ENCODE results near the gene DEDD2.

DEDD2 gene

GRCh38 chr19:42197375-42197817 lies 20.1 kb downstream of the DEDD2 start:
- H4K20me1 ChIP-seq (ENCODE audit: insufficient read depth, low read length): no peaks in the 10 kb centered on the region
- H3F3A ChIP-seq (ENCODE audit: insufficient read depth, low read length): no peaks in the 10 kb centered on the region
- H3K9ac ChIP-seq (ENCODE audit: low read length): no peak overlapping the region
- H3K4me2 ChIP-seq (ENCODE audit: low read length): no peak overlapping the region
- TF ChIP-seq CTCF (IDR thresholded peaks at IDR 0.05; ENCODE audit: low read length) (no peak), EZH2 (IDR thresholded peaks at IDR 0.05; ENCODE audit: borderline replicate concordance, low read length) (no peak)
- H3K9me3 ChIP-seq (ENCODE audit: low read length): no peaks in the 10 kb centered on the region
- peaks cover 21% of the 10 kb centered on the region for H3K4me1 ChIP-seq (ENCODE audit: insufficient read depth, low read length, severe bottlenecking)
- H3K27me3 ChIP-seq (ENCODE audit: insufficient read depth, low read length): no peaks in the 10 kb centered on the region
- no peak overlapping the region for H3K4me3 ChIP-seq (ENCODE audit: low read depth, low read length, poor library complexity, severe bottlenecking)
- no peaks in the 10 kb centered on the region for H3K9me2 ChIP-seq (ENCODE audit: low read depth, low read length)
- no peak overlapping the region for H3K27ac ChIP-seq (ENCODE audit: low read depth, low read length, poor library complexity, severe bottlenecking)
- no peaks in the 10 kb centered on the region for H3K79me2 ChIP-seq (ENCODE audit: insufficient read depth, low read length)
- no peak overlapping the region for H2AFZ ChIP-seq (ENCODE audit: low read length)
- H3K36me3 ChIP-seq (ENCODE audit: insufficient read depth, low read length): peaks cover 55% of the 10 kb centered on the region

GRCh38 chr19:42196011-42197001 lies 21.2 kb downstream of the DEDD2 start:
- no peak overlapping the region for H2AFZ ChIP-seq (ENCODE audit: low read length)
- H3K4me3 ChIP-seq (ENCODE audit: low read depth, low read length, poor library complexity, severe bottlenecking): no peak overlapping the region
- no peak overlapping the region for H3K27ac ChIP-seq (ENCODE audit: low read depth, low read length, poor library complexity, severe bottlenecking)
- H3K9me2 ChIP-seq (ENCODE audit: low read depth, low read length): no peaks in the 10 kb centered on the region
- peaks cover 44% of the 10 kb centered on the region for H3K36me3 ChIP-seq (ENCODE audit: insufficient read depth, low read length)
- H4K20me1 ChIP-seq (ENCODE audit: insufficient read depth, low read length): no peaks in the 10 kb centered on the region
- H3K4me1 ChIP-seq (ENCODE audit: insufficient read depth, low read length, severe bottlenecking): peaks cover 17% of the 10 kb centered on the region
- peaks cover 3% of the 10 kb centered on the region; the same call in 1 of the 2 replicates for H3K27me3 ChIP-seq (ENCODE audit: insufficient read depth, low read length)
- no peak overlapping the region for H3K9ac ChIP-seq (ENCODE audit: low read length)
- TF ChIP-seq CTCF (IDR thresholded peaks at IDR 0.05; ENCODE audit: low read length): no peak
- TF ChIP-seq EZH2 (IDR thresholded peaks at IDR 0.05; ENCODE audit: borderline replicate concordance, low read length): no peak
- no peaks in the 10 kb centered on the region for H3F3A ChIP-seq (ENCODE audit: insufficient read depth, low read length)
- H3K9me3 ChIP-seq (ENCODE audit: low read length): no peaks in the 10 kb centered on the region
- no peak overlapping the region for H3K4me2 ChIP-seq (ENCODE audit: low read length)
- no peaks in the 10 kb centered on the region for H3K79me2 ChIP-seq (ENCODE audit: insufficient read depth, low read length)

- H3K9me2 ChIP-seq (ENCODE audit: low read depth, low read length): no peaks in the 10 kb centered on the region
- H3K4me1 ChIP-seq (ENCODE audit: insufficient read depth, low read length, severe bottlenecking): no peaks in the 10 kb centered on the region
- H3K79me2 ChIP-seq (ENCODE audit: insufficient read depth, low read length): no peaks in the 10 kb centered on the region
- H2AFZ ChIP-seq (ENCODE audit: low read length): no peak overlapping the region
- no peaks in the 10 kb centered on the region for H4K20me1 ChIP-seq (ENCODE audit: insufficient read depth, low read length)
- peaks cover 7% of the 10 kb centered on the region; the same call in 1 of the 2 replicates for H3K27me3 ChIP-seq (ENCODE audit: insufficient read depth, low read length)
- H3K27ac ChIP-seq (ENCODE audit: low read depth, low read length, poor library complexity, severe bottlenecking): no peak overlapping the region
- H3K9ac ChIP-seq (ENCODE audit: low read length): no peak overlapping the region
- no peak overlapping the region for H3K4me2 ChIP-seq (ENCODE audit: low read length)
- no peaks in the 10 kb centered on the region for H3K9me3 ChIP-seq (ENCODE audit: low read length)
- no peak overlapping the region for H3K4me3 ChIP-seq (ENCODE audit: low read depth, low read length, poor library complexity, severe bottlenecking)
- H3K36me3 ChIP-seq (ENCODE audit: insufficient read depth, low read length): peaks cover 20% of the 10 kb centered on the region
- TF ChIP-seq CTCF (IDR thresholded peaks at IDR 0.05; ENCODE audit: low read length) (no peak), EZH2 (IDR thresholded peaks at IDR 0.05; ENCODE audit: borderline replicate concordance, low read length) (no peak)
- no peaks in the 10 kb centered on the region for H3F3A ChIP-seq (ENCODE audit: insufficient read depth, low read length)
These were observed 23.8 kb downstream of the DEDD2 start for GRCh38 chr19:42193706-42194105.
